C4-2B (cell line): Measurements from ENCODE around the gene COX7A2L.

Source experiments
- CTCF ChIP-seq: fragments of 450-650 bp; conservative IDR thresholded peaks from 2 replicates; pipeline ENCODE4 v1.5.1; 2017; ENCODE audit warnings: mild to moderate bottlenecking
- ZFX ChIP-seq: fragments of 450-650 bp; IDR thresholded peaks from 2 replicates; pipeline ENCODE4 v1.6.1; 2017

GRCh38 chr2:42339191-42339912, 21.7 kb downstream of the COX7A2L start:
- TF ChIP-seq CTCF: no peak
- TF ChIP-seq ZFX: no peak
